ENCODE data around the gene RIPK1.
"Not testable (repeated sequence)": the region's sequence is repeated elsewhere in the genome, so short reads cannot be mapped to it uniquely, and the experiment has no call there.

DNA sequence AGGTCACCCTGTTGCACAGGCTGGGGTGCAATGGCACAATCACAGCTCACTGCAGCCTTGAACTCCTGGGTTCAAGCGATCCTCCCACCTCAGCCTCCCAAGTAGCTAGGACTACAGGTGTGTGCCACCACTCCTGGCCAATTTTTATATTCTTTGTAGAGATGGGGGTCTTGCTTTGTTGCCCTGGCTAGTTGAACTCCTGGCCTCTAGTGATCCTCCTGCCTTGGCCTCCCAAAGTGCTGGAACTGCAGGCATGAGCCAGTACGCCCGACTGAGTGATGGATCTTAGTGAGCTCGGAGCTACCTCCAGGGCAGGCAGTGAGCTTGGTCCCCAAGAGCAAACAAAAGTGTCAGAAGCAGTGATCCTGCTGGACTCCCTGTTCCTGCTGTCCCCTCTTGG lies 20.3 kb upstream of the RIPK1 start:
- TF ChIP-seq, protein P1, sequence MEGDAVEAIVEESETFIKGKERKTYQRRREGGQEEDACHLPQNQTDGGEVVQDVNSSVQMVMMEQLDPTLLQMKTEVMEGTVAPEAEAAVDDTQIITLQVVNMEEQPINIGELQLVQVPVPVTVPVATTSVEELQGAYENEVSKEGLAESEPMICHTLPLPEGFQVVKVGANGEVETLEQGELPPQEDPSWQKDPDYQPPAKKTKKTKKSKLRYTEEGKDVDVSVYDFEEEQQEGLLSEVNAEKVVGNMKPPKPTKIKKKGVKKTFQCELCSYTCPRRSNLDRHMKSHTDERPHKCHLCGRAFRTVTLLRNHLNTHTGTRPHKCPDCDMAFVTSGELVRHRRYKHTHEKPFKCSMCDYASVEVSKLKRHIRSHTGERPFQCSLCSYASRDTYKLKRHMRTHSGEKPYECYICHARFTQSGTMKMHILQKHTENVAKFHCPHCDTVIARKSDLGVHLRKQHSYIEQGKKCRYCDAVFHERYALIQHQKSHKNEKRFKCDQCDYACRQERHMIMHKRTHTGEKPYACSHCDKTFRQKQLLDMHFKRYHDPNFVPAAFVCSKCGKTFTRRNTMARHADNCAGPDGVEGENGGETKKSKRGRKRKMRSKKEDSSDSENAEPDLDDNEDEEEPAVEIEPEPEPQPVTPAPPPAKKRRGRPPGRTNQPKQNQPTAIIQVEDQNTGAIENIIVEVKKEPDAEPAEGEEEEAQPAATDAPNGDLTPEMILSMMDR (IDR thresholded peaks at IDR 0.05; ENCODE audit: low read depth, low read length), result not testable (repeated sequence)
- TF ChIP-seq EZH2phosphoT487 (IDR thresholded peaks at IDR 0.05; ENCODE audit: low read depth), result not testable (repeated sequence)

All from OCI-LY3 (cell line).